ENCODE results near the gene BTBD1.
"Not testable (repeated sequence)": the region's sequence is repeated elsewhere in the genome, so short reads cannot be mapped to it uniquely, and the experiment has no call there.

The BTBD1 gene

GRCh38 chr15:83094583-83094982 is 27.5 kb upstream of the BTBD1 start:
- TF ChIP-seq CTCF (IDR thresholded peaks at IDR 0.05; ENCODE audit: extremely low read depth, missing control alignments), result no peak

DNA sequence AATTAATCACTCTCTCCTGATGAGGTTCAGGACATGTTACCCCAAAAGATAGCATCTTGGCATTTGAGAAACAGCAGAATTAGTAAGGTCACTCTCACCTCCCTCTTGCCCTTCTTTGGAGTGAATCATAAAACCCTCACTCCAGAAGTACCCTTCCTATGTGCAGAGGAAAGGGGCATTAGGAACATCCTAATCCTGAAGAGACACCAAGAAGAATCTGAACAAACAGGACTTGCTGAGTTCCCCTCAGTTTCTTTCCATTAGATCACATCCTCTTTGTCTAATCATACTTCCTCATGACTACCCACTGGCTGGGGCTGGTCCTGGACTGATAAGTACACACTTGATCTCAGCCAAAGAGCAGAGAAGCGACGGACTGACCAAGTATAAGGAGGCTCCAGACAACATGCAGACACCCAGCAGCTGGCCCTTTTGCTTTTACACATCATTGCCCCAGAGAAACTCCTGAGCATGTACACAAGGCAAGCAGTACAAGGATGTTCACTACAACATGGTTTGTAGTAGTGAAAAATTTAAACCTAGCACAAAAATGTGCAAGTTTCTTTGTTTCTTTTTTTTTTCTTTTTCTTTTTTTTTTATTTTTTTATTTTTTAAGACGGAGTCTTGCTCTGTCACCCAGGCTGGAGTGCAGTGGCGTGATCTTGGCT is 25.4 kb upstream of the BTBD1 start:
- peak; percentile 65 for DNase-seq (ENCODE audit: low spot score)
- TF ChIP-seq CTCF (IDR thresholded peaks at IDR 0.05; ENCODE audit: extremely low read depth, missing control alignments), result no peak

More at GRCh38 chr15:83094583-83094982, 27.5 kb upstream of the BTBD1 start:
- no peak for DNase-seq (ENCODE audit: low spot score)

DNA sequence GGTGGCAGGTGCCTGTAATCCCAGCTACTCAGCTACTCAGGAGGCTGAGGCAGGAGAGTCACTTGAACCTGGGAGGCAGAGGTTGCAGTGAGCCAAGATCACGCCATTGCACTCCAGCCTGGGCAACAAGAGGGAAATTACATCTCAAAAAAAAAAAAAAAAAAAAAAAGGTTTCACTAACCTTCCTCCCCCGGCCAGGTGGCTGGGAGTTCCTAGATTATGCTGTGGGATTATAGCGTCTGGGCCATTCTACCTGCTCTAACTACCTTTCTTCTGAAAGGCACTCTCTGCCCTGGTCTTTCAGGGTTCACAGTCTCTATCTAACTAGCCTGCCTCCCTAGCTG is 24.9 kb upstream of the BTBD1 start:
- not testable (repeated sequence) for DNase-seq (ENCODE audit: low spot score)

- DNase-seq (ENCODE audit: low spot score), result no peak
- TF ChIP-seq CTCF (IDR thresholded peaks at IDR 0.05; ENCODE audit: extremely low read depth, missing control alignments), result no peak
Measured at GRCh38 chr15:83090465-83090864, 23.4 kb upstream of the BTBD1 start.

- no peak for TF ChIP-seq CTCF (IDR thresholded peaks at IDR 0.05; ENCODE audit: extremely low read depth, missing control alignments)
- DNase-seq (ENCODE audit: low spot score), result no peak
Measured at GRCh38 chr15:83088876-83089275, 21.8 kb upstream of the BTBD1 start.

DNA sequence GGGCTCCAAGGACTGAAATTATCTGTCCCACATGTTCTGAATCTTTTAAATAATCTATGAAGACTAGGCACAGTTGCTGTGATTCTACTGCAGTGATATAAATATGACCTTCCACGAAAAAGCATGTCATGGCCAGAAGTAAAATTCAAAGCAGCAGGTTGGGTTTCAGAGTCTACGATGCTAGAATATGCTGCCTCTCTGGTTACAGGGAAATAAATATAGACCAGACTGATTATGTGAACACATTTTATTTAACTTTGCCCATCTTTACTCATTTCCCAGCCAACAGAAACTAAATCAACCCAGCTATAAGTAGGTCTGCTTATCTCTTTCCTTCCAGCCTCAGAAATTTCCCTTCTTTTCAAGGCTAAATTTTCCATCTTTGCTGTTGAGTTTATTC is 20.5 kb upstream of the BTBD1 start:
- no peak for DNase-seq (ENCODE audit: low spot score)
- TF ChIP-seq CTCF (IDR thresholded peaks at IDR 0.05; ENCODE audit: extremely low read depth, missing control alignments), result no peak

DNA sequence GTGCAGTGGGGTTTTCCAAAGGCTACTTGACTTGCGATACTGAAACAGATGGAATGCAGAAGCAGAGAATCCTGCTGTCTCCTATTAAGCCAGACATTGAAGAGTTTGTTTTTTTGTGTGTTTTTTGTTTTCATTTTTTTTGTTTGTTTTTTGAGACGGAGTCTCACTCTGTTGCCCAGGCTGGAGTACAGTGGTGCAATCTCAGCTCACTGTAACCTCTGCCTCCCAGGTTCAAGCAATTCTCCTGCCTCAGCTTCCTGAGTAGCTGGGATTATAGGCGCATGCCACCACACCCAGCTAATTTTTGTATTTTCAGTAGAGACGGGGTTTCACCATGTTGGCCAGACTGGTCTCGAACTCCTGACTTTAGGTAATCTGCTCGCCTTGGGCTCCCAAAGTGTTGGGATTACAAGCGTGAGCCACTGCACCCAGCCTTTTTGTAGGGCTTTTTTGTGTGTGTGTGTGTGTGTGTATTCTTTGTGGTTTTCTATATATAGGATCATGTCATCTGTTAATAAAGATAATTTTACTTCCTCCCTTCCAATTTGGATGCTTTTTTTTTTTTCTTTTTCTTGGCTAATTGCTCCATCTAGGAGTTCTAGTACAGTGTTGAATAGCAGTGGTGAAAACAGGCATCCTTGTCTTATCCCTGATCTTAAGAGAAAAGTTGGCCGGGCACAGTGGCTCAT is 19.0 kb upstream of the BTBD1 start:
- DNase-seq (ENCODE audit: low spot score), result not testable (repeated sequence)

GRCh38 chr15:83085461-83085860 is 18.4 kb upstream of the BTBD1 start:
- DNase-seq (ENCODE audit: low spot score), result not testable (repeated sequence)

GRCh38 chr15:83082730-83083386 is 15.8 kb upstream of the BTBD1 start:
- TF ChIP-seq CTCF (IDR thresholded peaks at IDR 0.05; ENCODE audit: extremely low read depth, missing control alignments), result no peak
- DNase-seq (ENCODE audit: low spot score), result no peak

All from GM20000 (cell line).